HUES48 (cell line): Measurements from ENCODE around the gene CCDC107.
"Not testable (repeated sequence)": the region's sequence is repeated elsewhere in the genome, so short reads cannot be mapped to it uniquely, and the experiment has no call there.

ENCODE experiments used
- H3K27ac ChIP-seq: one replicate; pipeline ENCODE4 v1.7.0; 2013; ENCODE audit warnings: low read depth, low read length, inconsistent platforms
- H3K27me3 ChIP-seq: 2 replicates; pipeline ENCODE4 v1.6.1; 2013; ENCODE audit warnings: mild to moderate bottlenecking, low read length; ENCODE audit not compliant: control insufficient read depth, insufficient read depth
- H3K36me3 ChIP-seq: 2 replicates; pipeline ENCODE4 v1.6.1; 2013; ENCODE audit warnings: low read length; ENCODE audit not compliant: control insufficient read depth, insufficient read depth
- H3K4me1 ChIP-seq: 2 replicates; pipeline ENCODE4 v1.6.1; 2013; ENCODE audit warnings: mild to moderate bottlenecking, low read length; ENCODE audit not compliant: control insufficient read depth, insufficient read depth
- H3K4me3 ChIP-seq: 2 replicates; pipeline ENCODE4 v1.5.1; 2013; ENCODE audit warnings: mild to moderate bottlenecking, low read depth, low read length
- H3K9ac ChIP-seq: 2 replicates; pipeline ENCODE4 v1.6.1; 2013; ENCODE audit warnings: mild to moderate bottlenecking, low read depth, low read length, moderate library complexity
- H3K9me3 ChIP-seq: 2 replicates; pipeline ENCODE4 v1.6.1; 2013; ENCODE audit warnings: low read length; ENCODE audit not compliant: control insufficient read depth, insufficient read depth

Gene CCDC107, protein sequence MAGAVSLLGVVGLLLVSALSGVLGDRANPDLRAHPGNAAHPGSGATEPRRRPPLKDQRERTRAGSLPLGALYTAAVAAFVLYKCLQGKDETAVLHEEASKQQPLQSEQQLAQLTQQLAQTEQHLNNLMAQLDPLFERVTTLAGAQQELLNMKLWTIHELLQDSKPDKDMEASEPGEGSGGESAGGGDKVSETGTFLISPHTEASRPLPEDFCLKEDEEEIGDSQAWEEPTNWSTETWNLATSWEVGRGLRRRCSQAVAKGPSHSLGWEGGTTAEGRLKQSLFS

GRCh38 chr9:35658137-35658967 lies at the start of gene CCDC107:
TSS of gene CCDC107 (plus strand) at chr9:35658292. CDS start at chr9:35658380, 88 bp downstream.
- Histone ChIP-seq H3K27ac (peak within 1 kb of the TSS; percentile 99), H3K4me1 (peaks cover 10% of the 10 kb centered on the region), H3K4me3 (peak within 1 kb of the TSS; percentile 92), H3K9me3 (no peaks in the 10 kb centered on the region), H3K9ac (peak within 1 kb of the TSS; percentile 97), H3K27me3 (0 out of 2 replicates have a peak, but pooled peaks cover 8% of the 10 kb centered on the region), H3K36me3 (peaks cover 34% of the 10 kb centered on the region)

DNA sequence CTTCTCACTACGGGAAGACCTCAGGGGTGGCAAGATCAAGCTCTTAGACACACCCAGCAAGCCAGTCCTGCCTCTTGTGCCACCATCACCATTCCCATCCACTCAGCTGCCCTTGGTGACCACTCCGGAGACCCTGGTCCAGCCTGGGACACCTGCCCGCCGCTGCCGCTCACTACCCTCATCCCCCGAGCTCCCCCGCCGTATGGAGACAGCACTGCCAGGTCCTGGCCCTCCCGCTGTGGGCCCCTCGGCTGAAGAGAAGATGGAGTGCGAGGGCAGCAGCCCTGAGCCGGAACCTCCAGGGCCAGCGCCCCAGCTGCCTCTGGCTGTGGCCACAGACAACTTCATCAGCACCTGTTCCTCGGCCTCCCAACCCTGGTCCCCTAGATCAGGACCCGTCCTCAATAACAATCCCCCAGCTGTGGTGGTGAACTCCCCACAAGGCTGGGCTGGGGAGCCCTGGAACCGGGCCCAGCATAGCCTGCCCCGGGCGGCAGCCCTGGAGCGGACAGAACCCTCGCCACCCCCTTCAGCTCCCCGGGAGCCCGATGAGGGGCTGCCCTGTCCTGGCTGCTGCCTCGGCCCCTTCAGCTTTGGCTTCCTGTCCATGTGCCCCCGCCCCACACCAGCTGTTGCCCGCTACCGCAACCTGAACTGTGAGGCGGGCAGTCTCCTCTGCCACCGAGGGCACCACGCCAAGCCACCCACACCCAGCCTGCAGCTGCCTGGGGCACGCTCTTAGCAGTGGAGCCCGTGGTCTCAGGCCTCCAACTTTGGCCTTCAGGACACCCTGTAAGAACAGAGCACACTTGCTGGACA lies 48.9 kb upstream of the CCDC107 start:
- Histone ChIP-seq H3K9me3 (no peaks in the 10 kb centered on the region), H3K27ac (no peak overlapping the region), H3K4me1 (no peaks in the 10 kb centered on the region), H3K9ac (no peak overlapping the region), H3K4me3 (no peak overlapping the region), H3K27me3 (no peaks in the 10 kb centered on the region), H3K36me3 (peaks cover 26% of the 10 kb centered on the region)

- Histone ChIP-seq H3K27ac (no peak overlapping the region), H3K9ac (no peak overlapping the region), H3K27me3 (no peaks in the 10 kb centered on the region), H3K36me3 (peaks cover 26% of the 10 kb centered on the region), H3K4me3 (no peak overlapping the region), H3K9me3 (no peaks in the 10 kb centered on the region), H3K4me1 (no peaks in the 10 kb centered on the region)
Observed at GRCh38 chr9:35609820-35610163, 48.3 kb upstream of the CCDC107 start.

DNA sequence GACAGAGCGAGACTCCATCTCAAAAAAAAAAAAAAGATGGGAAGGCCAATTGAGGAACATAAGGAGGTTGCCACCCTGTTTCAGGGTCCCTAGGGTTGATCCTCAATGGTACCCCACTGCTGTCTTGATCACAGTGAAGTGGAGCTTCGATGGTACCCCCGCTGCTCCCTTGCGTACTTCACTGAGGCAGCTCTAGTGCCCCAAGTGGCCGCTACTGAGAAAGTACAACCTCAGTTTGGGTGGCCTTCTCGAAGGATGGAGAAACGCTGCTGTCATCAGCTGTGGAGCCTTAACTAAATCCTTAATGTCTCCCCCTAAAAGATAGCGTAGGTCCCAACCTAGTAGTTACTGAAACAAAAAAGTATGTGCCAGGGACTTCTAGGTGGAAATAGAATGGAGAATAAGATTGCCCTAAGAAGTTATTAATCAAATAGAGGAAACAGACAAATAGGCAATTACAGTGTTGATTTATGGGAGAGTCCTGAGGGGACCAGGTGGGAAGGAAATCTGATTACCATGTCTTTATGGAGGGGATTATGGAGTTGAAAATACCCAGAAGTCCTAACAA lies 46.8 kb upstream of the CCDC107 start:
- Histone ChIP-seq H3K27ac (no peak overlapping the region), H3K4me3 (no peak overlapping the region), H3K9me3 (no peaks in the 10 kb centered on the region), H3K27me3 (peaks cover 8% of the 10 kb centered on the region), H3K9ac (no peak overlapping the region), H3K4me1 (peaks cover under 1% of the 10 kb centered on the region; the same call in 1 of the 2 replicates), H3K36me3 (peaks cover 26% of the 10 kb centered on the region)

DNA sequence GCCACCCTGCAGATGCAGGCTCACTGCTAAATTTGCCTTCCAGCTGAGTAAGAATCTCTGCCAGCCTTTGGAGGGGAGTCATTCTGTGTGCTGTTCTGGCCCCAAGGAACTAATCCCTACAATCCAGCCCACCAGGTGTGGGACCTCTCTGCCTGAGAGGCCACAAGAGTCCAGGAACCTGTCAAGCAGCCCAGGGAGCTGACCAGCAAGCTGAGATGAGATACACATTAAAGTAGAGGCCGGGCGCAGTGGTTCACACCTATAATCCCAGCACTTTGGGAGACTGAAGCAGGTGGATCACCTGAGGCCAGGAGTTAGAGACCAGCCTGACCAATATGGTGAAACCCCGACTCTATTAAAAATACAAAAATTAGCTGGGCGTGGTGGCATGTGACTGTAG lies 46.0 kb upstream of the CCDC107 start:
- not testable (repeated sequence) for H3K4me1 ChIP-seq

GRCh38 chr9:35612843-35613242 lies 45.2 kb upstream of the CCDC107 start:
- H3K4me3 ChIP-seq, result no peak overlapping the region
- peaks cover 20% of the 10 kb centered on the region for H3K36me3 ChIP-seq
- no peak overlapping the region for H3K9ac ChIP-seq
- H3K27me3 ChIP-seq, result peaks cover 19% of the 10 kb centered on the region
- H3K4me1 ChIP-seq, result peaks cover 3% of the 10 kb centered on the region; the same call in 1 of the 2 replicates
- H3K27ac ChIP-seq, result no peak overlapping the region
- no peaks in the 10 kb centered on the region for H3K9me3 ChIP-seq

More for the DNA sequence above, 46.0 kb upstream of the CCDC107 start:
- H3K9ac ChIP-seq, H3K4me3 ChIP-seq, H3K27ac ChIP-seq, H3K9me3 ChIP-seq: not testable (repeated sequence)
- Histone ChIP-seq H3K27me3 (peaks cover 12% of the 10 kb centered on the region), H3K36me3 (peaks cover 26% of the 10 kb centered on the region)

- Histone ChIP-seq H3K36me3 (no peaks in the 10 kb centered on the region), H3K9me3 (no peaks in the 10 kb centered on the region), H3K27me3 (peaks cover 25% of the 10 kb centered on the region), H3K4me1 (peaks cover 3% of the 10 kb centered on the region; the same call in 1 of the 2 replicates), H3K9ac (no peak overlapping the region), H3K27ac (no peak overlapping the region), H3K4me3 (peak overlapping the region; percentile 69)
Observed at GRCh38 chr9:35615981-35616680, 42.0 kb upstream of the CCDC107 start.

GRCh38 chr9:35616681-35617459 lies 41.2 kb upstream of the CCDC107 start:
- Histone ChIP-seq H3K9ac (peak overlapping the region; percentile 40; the same call in 1 of the 2 replicates), H3K36me3 (no peaks in the 10 kb centered on the region), H3K9me3 (no peaks in the 10 kb centered on the region), H3K27me3 (peaks cover 25% of the 10 kb centered on the region), H3K4me3 (peak overlapping the region; percentile 69), H3K27ac (no peak overlapping the region), H3K4me1 (peaks cover 3% of the 10 kb centered on the region; the same call in 1 of the 2 replicates)

DNA sequence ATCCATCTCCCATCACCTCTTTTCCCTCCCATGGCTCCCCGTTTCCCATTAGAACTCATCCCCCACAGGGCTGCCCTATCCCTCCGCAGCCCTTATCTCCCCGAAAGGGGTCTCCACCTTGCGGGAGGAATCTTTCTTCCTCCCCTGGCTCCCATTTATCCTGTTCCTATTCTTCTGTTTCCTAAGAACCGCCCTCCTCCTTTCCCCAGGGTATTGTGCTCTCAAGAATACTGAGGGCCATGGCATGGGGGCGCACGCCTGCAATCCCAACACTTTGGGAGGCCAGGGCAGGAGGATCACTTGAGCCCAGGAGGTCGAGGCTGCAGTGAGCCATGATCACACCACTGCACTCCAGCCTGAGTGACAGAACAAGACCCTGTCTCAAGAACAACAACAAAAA lies 40.5 kb upstream of the CCDC107 start:
- no peaks in the 10 kb centered on the region for H3K36me3 ChIP-seq
- H3K9me3 ChIP-seq, result no peaks in the 10 kb centered on the region
- peak overlapping the region; percentile 69 for H3K4me3 ChIP-seq
- peaks cover 3% of the 10 kb centered on the region; the same call in 1 of the 2 replicates for H3K4me1 ChIP-seq
- peaks cover 25% of the 10 kb centered on the region for H3K27me3 ChIP-seq
- 0 out of 2 replicates have a peak overlapping the region, but pooled peaks have one; percentile 40 for H3K9ac ChIP-seq
- no peak overlapping the region for H3K27ac ChIP-seq
